RWPE2 (cell line): ENCODE data around the gene PDE4D.

Experiments
- ATAC-seq: fragments of 200-7000 bp; cut with Tn5 transposase; 3 replicates; pipeline ENCODE4 v1.9.1; 2021; ENCODE audit warnings: low read depth
- DNase-seq: peaks from one replicate; pipeline ENCODE4 v3.0.0-alpha.2; 2020; ENCODE audit warnings: low spot score
- H3K27ac ChIP-seq: fragments of 450-650 bp; 2 replicates; pipeline ENCODE4 v1.5.1; 2017; ENCODE audit warnings: mild to moderate bottlenecking; ENCODE audit not compliant: poor library complexity, severe bottlenecking
- H3K27me3 ChIP-seq: fragments of 250-450 bp; sonication (Bioruptor Pico); 2 replicates; pipeline ENCODE4 v1.5.1; 2021; ENCODE audit warnings: mild to moderate bottlenecking, moderate library complexity; ENCODE audit not compliant: insufficient read depth, poor library complexity, severe bottlenecking
- H3K36me3 ChIP-seq: fragments of 250-450 bp; sonication (Bioruptor Pico); 2 replicates; pipeline ENCODE4 v1.5.1; 2020; ENCODE audit warnings: low read depth, mild to moderate bottlenecking, moderate library complexity
- H3K4me1 ChIP-seq: fragments of 250-450 bp; sonication (Bioruptor Pico); 2 replicates; pipeline ENCODE4 v1.5.1; 2021; ENCODE audit warnings: mild to moderate bottlenecking, moderate library complexity; ENCODE audit not compliant: insufficient read depth, poor library complexity, severe bottlenecking
- H3K4me3 ChIP-seq: fragments of 250-450 bp; sonication (Bioruptor Pico); 2 replicates; pipeline ENCODE4 v1.5.1; 2021; ENCODE audit warnings: mild to moderate bottlenecking, moderate library complexity; ENCODE audit not compliant: severe bottlenecking
- H3K9me3 ChIP-seq: fragments of 250-450 bp; sonication (Bioruptor Pico); 2 replicates; pipeline ENCODE4 v1.5.1; 2021; ENCODE audit warnings: mild to moderate bottlenecking, moderate library complexity; ENCODE audit not compliant: severe bottlenecking
- CTCF ChIP-seq: fragments of 450-650 bp; IDR thresholded peaks from one replicate; pipeline ENCODE4 v1.5.1; 2017; ENCODE audit warnings: mild to moderate bottlenecking, moderate library complexity; ENCODE audit not compliant: poor library complexity, severe bottlenecking

PDE4D gene

GRCh38 chr5:58986281-58986680 is 907.2 kb downstream of the PDE4D start:
- Histone ChIP-seq H3K36me3 (peaks cover 20% of the 10 kb centered on the region), H3K9me3 (no peaks in the 10 kb centered on the region), H3K27me3 (no peaks in the 10 kb centered on the region), H3K4me1 (peaks cover 5% of the 10 kb centered on the region), H3K4me3 (no peak overlapping the region), H3K27ac (no peak overlapping the region)
- ATAC-seq, result no peak
- no peak for DNase-seq
- TF ChIP-seq CTCF, result no peak

GRCh38 chr5:58985759-58986158 is 907.8 kb downstream of the PDE4D start:
- Histone ChIP-seq H3K4me1 (peaks cover 5% of the 10 kb centered on the region), H3K9me3 (no peaks in the 10 kb centered on the region), H3K27ac (no peak overlapping the region), H3K27me3 (no peaks in the 10 kb centered on the region), H3K4me3 (no peak overlapping the region), H3K36me3 (peaks cover 20% of the 10 kb centered on the region)
- no peak for TF ChIP-seq CTCF
- DNase-seq (no peak), ATAC-seq (no peak)

GRCh38 chr5:58985311-58985710 is 908.2 kb downstream of the PDE4D start:
- Histone ChIP-seq H3K27me3 (no peaks in the 10 kb centered on the region), H3K9me3 (no peaks in the 10 kb centered on the region), H3K4me1 (peaks cover 5% of the 10 kb centered on the region), H3K27ac (no peak overlapping the region), H3K4me3 (no peak overlapping the region), H3K36me3 (peaks cover 17% of the 10 kb centered on the region)
- DNase-seq (no peak), ATAC-seq (no peak)
- TF ChIP-seq CTCF, result no peak

- H3K4me3 ChIP-seq, result no peak overlapping the region
- peaks cover 15% of the 10 kb centered on the region for H3K36me3 ChIP-seq
Measured at GRCh38 chr5:58983526-58984452, 909.7 kb downstream of the PDE4D start.

More at GRCh38 chr5:58983526-58984452, 909.7 kb downstream of the PDE4D start:
- ATAC-seq, result no peak
- no peak for TF ChIP-seq CTCF
- peaks cover 5% of the 10 kb centered on the region for H3K4me1 ChIP-seq
- DNase-seq, result no peak
- no peaks in the 10 kb centered on the region for H3K27me3 ChIP-seq
- H3K9me3 ChIP-seq, result no peaks in the 10 kb centered on the region
- H3K27ac ChIP-seq, result no peak overlapping the region
